GDM1 (cell line): ENCODE data around the gene CHERP.
A peak's percentile ranks its signal among the peaks of the same experiment; 100 is the strongest.

Experiments
- DNase-seq: peaks from one replicate; lab custom pipeline; 2025; lab: John Stamatoyannopoulos, UW

Gene CHERP

DNA sequence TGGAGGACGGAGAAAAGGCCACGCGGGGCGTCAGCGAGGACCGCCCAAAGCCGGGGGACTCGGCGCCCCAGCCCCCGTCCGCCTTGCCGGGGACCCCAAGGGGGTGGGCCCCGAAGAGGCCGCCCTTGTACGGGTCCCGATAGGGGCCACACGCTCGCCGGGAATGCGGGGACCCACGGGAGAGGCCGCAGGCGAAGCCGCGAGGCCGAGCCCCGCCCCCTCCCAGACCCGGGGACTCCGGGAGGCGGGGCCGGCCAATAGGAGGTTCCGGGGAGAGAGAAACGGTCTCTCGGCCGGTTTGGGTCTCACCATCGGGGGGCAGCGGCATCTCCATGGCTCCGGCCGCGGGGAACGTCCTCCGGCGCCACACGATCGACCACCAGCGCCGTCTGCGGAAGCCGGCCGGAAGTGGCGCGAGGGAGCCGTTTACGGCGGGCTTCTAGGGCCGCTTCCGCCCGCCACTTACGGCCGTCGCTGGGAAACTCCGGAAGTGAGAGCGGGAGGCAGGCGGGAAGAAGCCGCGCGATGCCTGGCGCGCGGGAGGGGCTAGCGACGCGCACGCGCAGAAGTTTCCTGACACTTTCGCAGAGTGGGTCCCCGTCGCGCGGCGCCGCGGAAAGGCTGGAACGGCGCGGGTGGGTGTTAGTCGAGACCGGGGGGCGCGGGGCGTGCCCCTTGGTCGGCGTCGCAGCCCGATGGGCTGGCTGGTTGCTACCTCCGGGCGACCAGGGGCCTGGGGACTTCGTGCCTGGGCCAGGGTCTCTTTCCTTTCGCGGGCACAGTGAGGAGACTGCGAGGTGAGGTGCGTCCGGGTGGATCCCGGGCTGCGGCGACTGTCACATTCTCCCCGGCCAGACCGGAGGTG lies at the start of gene CHERP:
Gene CHERP, minus strand, starts transcription at position 393 of the 865 bp plus-strand sequence. Its CDS starts 59 bp downstream, at position 334.
- peak; percentile 94 for DNase-seq

GRCh38 chr19:16590876-16591802 lies 48.9 kb upstream of the CHERP start:
- no peak for DNase-seq

DNA sequence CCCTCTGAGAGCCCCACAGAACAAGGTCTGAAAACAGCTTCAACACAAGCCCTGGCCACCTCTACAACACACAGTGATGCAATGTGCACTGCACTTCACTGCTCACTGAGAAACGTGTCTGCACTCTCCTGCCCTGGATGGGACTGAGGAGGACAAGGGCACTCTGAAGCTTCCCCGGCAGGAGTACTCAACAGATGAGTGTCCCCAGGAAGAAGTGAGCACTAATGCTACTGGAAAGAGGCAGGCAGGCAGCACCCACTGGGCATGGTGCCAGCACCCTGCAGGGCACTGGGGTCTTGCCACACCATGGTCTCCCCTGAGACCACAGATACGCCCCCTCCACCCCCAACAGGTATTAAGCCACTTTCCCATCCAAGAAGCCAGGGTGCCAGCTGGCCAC lies 47.7 kb upstream of the CHERP start:
- no peak for DNase-seq

DNA sequence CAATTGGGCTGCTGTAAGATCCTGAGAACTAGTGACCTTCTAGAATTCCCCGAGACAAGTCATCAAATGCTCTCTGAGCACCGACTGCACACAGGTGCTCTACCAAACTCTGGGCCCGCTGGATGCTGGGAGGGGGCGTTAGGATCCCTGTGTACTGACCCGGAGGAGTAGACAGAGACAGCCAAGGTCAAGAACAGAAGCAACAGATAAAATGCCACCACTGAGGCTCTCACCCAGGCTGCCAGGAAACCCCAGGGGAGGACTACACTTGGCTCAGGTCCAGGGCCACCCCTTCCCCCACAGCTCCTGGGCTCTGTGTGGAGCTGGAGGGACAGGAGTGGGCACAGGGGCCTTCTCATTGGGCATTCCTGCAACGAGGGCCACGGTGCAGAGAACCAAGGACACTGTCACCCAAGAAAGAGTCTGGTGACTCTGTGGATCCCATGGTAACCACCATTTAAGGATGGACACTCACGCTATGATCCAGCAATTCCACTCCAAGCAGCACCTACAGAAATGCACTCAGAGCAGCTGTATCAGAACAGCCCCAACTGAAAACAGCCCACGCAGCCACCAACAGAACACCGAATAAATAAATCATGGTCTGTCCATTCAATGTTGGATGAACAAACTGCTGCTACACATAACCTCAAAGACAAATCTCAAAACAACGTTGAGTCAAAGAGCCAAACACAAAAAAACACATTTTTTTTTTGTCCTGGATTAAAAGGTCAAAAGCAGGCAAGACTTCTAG lies 46.8 kb upstream of the CHERP start:
- no peak for DNase-seq

DNA sequence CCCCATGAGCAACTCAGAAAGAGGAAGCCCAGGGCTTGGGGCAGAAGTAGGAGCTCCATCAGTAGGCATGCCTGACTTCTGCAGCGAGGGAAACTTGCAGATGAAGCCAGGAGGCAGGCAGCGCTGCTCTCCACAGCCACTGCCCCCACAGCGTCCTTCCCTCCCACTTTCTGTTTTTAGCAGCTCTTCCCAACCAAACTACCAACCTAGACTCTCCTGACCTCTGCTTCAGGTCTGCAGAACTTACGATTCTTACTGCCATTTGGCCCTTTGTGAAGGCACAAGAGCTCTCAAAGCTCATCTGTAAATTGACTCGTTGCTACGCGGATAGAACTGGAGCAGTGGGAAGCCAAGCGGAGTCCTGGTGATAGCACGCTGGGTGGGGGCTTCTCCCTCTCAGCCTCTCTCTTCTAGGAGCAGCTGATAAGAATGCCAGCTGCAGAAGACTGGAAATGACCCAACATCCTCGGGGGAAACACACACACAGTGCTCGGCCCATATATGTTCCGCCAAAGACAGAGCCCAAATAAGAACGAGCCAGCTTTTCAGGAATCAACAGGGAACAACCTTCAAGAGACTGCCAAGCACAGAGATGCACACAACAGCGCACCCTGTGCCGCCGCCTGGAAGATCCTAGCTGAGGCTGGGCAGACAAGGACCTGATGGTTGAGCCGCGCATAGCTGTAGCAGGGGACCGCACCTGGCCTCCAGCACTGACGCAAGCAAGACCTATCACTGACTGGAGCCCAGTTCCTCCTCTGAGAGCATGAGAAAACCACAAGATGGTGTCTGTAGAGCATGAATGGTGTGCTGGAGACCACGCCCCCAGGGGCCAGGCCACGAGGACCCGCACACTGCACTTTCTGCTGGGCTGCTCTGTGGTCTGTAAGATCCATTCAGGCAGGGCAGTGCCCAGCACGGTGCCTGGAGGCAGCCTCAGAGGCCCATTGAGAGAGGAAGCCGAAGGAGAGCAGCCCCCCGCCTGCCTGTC lies 45.9 kb upstream of the CHERP start:
- DNase-seq: peak; percentile 60

GRCh38 chr19:16586991-16587832 lies 45.0 kb upstream of the CHERP start:
- peak; percentile 68 for DNase-seq

- no peak for DNase-seq
Measured at GRCh38 chr19:16586477-16586871, 44.2 kb upstream of the CHERP start.

DNA sequence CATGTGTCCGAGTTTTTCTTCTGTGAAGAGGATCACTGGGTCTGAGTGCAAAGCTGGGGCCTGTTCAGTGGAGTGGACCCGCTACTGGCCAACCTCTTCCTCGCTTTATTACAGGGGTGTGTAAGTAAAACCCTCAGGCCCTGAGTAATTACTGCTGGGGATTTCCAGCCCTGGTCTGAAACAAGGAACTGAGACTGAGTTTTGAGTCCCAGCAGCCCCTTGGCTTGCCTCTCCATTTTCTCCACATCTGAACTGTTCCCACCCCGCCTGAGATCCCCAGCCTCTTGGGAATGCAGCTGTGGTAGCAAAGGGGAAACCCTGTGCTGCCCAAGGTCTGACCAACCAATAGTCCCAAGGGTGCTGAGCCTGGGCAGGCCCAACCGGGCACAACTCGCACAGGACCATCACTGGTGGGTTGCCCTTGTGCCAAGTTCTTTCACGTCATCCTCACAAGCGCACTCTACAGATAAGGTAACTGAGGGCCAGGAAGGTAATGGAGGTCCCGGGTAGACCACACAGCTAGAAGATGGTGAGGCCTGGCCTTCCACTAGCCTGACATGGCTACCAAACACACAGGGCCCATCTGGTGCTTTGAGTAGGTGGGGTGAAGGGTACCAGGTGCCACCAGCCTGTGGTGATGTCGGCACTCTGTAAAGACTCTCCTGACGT lies 43.7 kb upstream of the CHERP start:
- no peak for DNase-seq

DNA sequence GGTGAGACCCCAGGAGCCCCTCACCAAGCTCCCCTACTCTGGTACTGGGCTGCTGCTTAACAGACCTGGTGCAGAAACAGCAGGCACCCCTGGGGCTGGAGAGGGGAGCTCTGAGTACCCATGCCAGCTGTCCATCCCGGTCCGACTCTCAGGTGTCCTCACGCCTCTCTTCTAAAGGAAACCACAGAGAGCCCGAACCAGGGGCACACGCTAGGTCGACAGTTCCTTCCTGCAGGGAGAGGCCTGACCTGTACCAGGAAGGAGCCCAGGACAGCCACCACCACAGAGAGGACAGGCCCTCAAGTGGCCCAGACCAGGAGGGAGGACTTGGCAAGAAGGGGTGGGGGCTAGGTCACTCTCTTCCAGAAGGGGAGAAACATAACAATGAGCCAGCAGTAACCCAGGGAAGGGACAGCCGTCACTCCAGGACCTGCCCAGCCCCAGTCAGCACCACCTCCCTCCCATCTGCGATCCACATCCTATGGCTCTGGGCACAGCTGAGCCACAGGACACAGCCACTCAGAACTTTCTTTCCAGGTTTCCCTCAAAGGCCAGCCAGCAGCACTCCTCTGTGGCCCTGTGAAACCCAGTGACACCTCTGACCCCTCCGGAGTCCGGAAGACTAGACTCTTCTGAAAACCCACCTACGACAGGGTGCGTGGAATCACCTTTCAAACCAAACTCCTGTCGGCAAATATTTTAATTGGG lies 43.0 kb upstream of the CHERP start:
- DNase-seq: no peak

DNA sequence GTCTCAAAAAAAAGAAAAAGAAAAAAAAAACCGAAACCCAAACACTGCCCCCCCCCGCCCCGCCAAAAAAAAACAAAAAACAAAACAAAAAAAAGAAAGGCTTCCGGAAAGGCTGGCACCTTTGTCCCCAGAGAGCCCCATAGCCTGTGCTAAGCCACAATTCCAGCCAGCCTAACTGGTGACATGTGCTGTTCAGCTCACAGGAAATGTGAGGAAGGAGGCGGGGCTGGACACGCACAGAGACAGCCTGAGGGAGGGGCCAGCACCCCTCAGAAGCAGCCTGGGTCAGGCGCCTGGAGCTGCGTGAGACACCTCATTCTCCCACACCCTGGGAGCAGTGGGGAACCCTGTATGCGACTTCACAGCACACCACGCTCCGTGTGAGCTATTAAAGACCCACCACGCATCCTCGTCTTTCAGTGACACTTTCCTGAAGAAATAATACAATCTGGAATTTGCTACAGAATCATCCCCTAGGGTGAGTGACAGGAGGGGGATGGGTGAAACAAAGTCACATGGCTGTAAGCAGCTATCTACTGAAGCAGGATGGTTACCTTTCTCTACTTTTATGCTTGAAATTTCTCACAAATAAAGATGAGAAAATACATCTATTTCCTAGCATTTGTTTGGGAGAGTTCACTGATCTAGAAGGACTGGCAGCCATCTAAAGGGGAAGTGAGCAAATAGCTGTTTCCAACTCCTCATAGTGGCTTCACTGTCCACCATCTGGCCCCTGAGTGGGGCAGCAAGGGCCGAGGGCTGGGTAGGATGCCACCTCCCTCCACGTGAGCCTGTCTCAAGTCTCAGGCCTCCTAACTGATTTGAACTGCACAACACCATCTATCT lies 42.2 kb upstream of the CHERP start:
- DNase-seq: peak; percentile 80

DNA sequence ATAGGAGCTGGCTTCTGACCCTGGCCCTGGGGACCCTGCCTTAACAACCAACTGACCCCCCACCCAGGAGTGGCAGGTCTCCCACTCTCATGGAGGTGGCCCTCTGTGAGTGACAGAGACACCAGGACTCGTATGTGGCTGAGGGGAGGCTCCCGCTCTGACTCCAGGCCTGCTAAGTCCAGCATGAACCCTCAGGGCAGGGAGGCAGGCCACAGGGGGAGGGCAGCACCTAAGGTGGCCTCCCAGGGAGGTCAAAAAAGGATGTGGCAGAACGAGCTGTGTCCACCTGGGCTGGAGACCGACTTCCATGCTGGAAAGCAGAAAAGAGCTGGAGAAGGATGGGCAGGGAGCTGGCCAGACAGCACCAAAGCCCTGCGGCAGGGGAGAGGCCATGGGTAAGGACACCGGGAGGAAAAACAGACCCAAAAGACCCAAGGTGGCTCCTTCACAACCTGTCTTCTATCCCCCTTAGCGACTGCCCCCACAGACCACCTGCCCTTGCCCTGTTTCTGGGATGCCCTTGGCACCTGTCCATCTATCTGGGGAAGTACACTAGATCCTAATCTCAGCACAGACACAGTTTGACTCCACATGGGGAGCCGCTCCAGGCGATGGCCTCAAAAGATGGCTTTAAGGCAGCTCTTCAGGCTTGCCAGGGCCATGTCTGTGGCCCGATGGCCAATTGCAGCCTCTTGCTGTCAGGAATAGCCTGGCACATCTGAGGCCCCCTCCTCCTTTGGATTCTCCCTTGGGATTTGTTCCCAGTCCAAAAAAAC lies 40.4 kb upstream of the CHERP start:
- no peak for DNase-seq

GRCh38 chr19:16581971-16582343 lies 39.7 kb upstream of the CHERP start:
- DNase-seq: no peak

DNA sequence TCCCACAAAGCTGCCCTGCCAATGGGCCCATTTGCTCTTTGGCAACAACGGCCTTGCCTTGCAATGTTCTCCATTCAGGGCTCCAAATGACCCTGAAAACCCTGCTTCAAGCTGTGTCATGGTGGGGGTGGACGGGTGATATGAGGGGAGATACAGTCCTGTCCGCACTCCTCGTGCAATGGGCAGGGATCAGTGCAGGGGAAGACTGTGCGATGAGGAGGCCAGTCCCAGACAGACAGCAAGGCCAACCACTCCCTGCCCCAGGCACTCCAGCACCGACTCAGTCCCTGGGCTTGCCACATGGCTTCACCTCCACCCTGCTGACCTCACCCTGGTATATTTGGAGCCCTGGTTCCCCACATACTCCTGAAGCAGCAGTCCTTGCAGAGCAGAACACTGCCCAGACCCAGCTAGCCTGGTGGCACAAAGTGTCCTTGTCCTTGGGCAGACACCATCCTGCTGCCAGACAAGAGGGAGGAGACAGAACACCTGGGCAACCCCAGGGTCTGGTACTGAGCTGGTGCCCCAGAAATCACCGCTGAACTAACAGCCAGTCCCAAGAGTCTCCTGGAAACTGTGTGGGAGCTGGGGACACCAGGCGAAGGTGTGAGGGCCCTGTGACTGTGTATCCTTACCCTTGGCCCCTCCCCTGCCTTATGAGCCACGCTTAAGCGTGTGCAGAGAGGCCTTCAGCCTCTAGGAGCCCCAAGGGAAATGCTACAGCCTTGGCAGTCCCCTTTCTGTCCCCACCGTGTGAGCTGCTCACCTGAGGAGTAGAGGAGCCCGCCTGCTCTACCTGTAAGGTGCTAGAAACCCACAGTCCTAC lies 39.1 kb upstream of the CHERP start:
- no peak for DNase-seq

DNA sequence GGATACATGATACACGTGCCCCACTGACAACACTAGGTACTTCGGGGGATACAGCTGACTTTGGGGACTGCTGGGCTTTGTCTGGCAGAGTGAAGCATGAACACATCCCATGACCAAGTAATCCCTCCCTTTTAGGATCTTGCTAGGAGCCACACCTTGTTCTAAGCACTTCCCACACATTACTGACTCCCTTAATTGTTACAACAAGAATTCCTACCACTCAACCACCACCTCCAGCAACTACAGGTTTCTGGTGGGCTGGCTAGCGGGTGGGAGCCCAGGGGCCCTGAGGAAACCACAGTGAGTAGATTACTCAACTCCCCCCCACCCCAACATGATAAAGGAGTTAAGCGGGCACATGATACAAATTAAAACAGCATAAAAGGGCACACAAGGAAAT lies 37.1 kb upstream of the CHERP start:
- DNase-seq: no peak

DNA sequence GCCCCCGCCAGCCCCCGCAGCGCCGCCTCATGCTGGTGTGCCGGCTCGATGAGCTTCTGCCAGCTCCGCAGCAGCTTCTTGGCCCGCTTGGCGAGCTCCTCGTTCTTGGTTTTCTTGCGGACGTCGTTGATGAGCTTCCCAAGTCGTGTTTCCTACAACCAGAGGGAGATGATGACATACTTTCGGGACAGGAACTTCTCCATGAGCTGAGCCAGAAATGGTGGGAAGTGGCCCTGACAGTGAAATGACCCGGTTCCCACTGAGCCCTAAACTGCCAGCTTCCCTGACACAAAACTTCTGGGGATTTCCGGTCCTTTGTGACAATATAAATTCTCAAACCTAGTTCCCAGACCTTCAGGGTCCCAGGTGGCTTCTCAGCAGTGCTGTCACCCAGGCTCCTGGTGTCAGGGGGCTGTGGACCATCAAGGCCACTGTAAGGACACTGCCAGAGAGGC lies 35.3 kb upstream of the CHERP start:
- DNase-seq: no peak
